ENCODE results near the gene TNS3.

TNS3 gene

DNA sequence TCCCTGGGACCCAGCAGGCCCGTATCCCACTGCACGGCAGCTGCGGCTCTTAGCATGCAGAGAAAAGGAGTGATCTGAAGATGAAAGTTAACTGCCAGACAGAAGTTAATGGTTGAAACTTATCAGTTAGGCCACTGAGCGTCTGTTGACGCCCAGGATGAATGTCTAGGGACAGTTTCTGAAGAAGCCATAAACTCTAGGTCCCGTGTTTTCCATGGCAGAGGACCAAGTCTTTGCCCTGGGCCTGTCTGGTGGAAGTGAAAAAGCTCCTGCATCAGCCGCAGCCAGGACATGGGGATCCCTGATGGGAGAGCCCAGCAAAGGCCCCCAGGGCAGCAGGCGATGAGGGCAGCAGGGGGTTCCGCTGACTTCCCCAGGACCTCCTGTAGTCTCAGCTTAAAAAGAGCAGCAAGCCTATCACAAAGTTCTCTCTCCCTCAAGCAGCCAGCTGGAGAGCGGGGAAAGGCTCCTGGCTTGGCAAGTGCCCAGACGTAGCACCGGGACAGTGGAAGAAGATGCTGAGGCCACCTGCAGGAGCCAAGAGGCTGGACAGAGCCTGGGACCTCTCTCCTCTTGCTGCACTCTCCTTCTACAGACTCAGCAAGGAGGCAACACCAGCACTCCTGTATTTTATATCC lies 79.6 kb downstream of the TNS3 start:
- DNase-seq: no peak

GRCh38 chr7:47501406-47501805 lies 80.5 kb downstream of the TNS3 start:
- DNase-seq: no peak

- no peak for DNase-seq
These were observed 81.8 kb downstream of the TNS3 start for GRCh38 chr7:47500103-47500563.

DNA sequence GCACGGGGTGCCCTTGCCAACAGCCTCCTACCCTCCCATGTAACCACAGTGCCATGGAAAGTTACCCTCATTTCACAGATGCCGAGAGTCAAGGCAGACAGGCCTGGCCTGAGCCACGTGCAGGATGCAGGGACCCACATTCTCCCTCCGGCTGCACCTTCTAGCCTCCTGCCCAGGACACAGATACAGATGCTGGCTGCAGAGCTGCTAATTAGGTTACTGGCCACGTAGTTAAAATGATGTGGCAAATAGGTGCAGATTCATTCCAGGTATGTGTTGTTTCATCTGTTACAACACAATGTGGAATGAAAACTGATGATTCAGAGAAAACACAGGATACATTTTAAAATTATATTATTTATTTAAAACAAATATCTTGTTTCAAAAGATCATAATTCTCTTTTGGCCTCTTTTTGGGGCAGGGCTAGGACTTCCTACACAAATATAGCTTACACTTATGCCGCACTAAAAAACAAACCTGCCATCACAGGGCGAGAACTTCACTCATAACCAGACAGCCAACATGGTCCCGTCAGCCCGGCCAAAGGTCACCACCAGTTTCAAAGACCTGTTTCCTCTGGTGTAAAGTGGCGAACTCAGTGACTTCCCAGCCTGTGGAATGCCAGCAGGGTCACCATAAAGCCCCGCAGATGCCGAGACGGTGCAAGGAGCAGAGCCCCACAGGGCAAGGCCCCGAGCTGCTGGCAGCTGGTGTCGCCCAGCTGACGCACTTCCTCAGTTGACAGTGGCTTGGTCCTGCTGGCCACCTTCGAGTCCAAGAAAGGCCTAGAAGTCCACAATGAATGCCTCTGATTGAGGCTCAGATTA lies 83.5 kb downstream of the TNS3 start:
- DNase-seq: no peak

DNA sequence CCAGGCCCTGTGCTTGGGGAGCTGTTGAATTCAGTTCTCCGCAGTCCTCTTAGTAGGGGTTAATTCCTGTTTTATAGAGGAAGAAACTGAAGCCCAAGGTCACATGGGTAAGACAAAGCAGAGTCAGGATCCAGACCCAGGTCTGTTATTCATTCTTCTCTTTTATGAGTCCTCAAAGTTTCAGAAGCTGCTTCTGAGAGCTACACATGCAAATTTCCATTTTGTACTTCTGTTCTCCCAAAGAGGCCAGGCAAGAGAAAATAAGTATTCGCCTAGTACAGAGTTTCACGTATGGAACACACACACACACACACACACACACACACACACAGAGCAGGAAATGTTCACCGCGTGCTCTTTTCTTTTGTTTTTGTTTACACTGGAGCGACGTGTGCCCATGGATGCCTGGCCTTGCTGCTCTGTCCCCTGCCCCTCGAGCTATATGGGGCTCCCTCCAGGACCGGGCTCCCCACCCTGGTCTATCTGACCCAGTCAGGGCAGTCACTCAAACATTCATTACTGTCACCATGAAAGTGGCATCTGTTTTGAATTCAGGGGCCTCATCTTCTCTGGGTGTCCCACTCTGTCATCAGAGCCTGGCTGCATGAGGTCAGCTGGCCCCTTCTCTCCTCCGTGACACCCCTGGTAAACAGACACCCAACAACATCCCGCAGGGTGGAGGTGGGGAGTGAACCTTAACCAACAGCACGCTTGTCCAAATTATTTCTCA lies 84.4 kb downstream of the TNS3 start:
- DNase-seq: no peak

GRCh38 chr7:47496666-47497065 lies 85.2 kb downstream of the TNS3 start:
- DNase-seq: no peak

DNA sequence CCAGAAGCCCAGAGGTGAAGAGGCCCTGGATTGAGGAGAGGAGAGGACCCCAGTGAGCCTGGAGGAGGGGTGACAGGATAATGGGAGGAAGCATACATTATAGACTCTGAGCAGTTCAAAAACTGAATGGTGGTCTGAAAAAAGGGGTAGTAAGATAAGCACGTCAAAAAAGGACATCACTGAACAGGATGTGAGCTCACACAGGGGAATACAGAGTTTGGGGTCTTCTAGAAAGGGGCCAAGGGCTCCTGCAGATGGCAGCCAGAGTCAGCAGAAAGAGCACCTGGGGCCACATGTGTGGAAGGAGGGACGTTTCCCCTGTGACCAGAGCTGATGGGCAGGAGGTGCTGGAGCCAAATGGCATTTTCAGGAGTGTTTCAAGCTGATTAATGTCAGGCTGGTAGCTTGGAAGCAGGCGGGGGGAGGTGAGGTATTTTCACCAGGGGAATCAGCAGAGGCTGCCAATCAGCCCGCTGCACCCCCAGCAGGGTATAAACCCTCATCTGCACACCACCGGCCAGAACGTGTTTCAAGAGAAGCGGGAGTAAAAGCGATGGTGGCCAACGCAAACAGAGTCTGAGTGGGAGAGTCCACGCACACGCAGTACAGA lies 85.8 kb downstream of the TNS3 start:
- no peak for DNase-seq

GRCh38 chr7:47493976-47494911 lies 87.7 kb downstream of the TNS3 start:
- DNase-seq: no peak

- no peak for DNase-seq
These were observed 89.1 kb downstream of the TNS3 start for GRCh38 chr7:47492716-47493325.

DNA sequence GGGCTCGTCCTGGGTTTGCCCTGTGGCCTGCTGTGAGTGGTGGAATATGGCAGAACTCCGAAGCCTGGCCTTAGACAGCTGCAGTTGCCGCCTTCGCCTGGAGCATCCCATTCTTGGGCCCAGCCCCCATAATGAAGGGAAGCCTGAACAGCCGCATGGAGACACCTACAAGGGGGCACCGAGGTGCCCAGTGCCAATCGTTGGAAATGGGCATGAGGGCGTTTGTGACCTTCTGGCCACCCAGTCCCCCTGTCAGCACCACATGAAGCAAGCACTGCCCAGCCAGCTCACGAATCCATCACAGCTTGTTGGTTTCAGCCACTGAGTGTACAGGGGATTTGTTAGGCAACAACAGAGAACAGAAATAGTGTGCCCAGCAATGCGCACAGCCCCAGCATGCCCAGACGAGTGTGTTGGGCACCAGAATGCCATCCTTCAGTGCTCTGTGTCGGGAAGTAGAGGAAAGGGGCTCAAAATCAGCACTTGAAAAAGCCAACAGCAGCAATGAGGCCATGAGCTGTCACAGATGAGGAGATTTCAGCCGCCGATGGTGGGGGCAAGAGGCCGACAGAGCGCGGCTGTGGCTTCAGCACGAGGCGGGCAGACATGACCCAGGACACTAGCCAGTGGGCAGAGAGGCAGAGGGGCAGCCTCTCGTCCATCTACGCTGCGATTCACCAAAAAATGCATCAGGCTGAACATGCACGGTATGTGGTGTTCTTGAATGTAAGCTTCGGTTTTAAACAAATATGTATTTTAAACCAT lies 91.2 kb downstream of the TNS3 start:
- DNase-seq: no peak

GRCh38 chr7:47489624-47490023 lies 92.3 kb downstream of the TNS3 start:
- DNase-seq: no peak

GRCh38 chr7:47488969-47489342 lies 93.0 kb downstream of the TNS3 start:
- no peak for DNase-seq

DNA sequence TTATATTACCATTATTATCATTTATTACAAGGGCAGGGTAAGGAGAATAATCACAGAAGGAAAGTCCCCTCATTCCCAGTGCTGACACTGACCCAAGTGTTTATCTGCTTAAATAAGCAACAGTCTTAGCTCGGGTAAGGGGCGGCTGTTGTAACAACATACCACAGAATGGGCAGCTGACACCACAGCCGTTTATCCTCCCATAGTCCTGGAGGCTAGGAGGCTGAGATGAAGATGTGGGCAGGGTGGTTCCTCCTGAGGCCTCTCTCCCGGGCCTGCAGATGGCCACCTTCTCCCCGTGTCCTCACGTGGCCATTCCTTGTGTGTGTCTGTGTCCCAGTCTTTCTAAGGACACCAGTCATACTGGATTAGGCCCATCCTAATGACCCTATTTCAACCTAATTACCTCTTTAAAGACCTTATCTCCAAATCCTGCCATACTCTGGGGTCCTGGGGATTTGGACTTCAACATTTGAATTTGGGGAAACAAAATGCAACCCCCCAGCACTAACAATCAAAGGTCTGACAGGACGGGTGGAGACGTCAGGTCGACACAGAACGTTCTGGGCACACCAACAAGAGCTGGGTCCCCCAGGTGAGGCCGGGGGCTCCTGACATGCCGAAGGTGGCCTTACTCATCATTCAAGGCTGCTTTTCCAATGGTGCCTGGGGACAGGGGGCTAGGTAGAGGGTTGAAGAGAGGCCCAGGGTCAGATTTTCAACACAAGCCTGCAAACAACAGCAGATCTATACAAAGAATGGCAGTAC lies 93.5 kb downstream of the TNS3 start:
- DNase-seq: no peak

GRCh38 chr7:47485640-47486435 lies 96.1 kb downstream of the TNS3 start:
- no peak for DNase-seq

DNA sequence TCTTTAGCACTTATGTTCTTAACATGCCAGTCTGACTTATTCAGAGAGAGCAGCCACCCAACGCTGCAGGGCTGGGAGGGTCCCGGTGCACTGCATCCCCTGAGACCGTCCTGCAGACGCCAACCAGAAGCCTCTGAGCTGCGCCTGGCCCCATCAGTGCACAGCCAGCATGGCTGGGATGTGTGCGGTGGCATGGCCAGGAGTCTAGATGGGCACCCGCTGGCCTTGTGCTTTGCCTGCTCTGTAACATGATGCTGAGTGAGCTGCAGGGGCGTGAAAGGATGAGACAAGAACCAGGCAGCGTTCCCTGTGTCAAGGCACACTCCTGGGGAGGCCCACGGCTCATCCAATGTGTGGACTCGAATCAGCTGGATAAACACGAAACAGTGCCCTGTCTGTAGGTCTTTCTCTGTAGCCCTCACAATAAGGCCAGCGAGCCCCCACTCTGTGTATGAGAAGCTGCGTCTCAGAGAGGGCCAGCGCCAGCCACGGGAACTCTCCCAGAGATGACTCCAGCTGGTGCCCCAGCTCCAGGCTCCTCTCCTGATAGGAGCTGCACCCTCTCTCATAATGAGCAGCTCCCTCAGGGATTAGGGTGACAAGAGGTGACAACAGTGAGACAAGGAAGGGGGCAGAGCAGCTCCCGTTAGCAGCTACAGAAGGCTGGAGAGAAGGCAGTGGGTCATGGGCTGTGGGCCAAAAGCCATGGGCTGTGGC lies 96.8 kb downstream of the TNS3 start:
- no peak for DNase-seq

- no peak for DNase-seq
These were observed 97.5 kb downstream of the TNS3 start for GRCh38 chr7:47484457-47484856.

DNA sequence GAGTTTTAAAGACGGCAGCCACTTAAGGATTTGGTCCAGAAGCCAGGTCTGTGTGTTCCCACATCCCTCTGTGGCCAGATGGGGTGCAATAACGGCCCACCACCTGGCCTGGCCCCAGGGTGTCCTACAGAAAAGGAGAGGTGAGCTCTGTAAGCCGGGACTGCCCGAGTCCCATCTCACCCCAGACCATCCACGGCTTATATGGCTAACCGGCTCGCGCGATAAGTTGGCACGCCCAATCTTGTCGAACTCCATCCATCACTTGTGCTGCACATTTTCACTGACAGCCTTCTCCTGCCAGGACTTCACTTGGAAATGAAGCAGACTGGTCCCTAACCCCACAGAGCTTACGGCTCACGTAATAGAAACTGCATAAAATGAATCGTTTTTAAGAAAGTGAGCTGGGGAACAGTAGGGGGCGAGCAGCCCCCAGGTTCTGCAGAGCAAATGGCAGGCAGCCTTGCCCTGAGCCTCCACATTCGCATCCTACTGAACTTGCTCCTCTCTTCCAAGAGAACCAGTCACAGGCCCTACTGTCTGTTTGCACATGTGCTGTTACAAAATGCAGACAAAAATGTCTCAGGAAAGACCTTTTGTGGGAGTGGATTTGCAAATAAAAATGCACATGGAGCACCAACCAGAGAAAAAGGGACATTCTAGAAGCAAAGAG lies 98.2 kb downstream of the TNS3 start:
- no peak for DNase-seq

All from activated CD8-positive, alpha-beta memory T cell treated with anti-CD3 and anti-CD28 coated beads, Interleukin-2, amount 50 U/mL, for 4 hours (primary cell).